Measurements from ENCODE around the gene GAPT.
"Not testable (repeated sequence)": the region's sequence is repeated elsewhere in the genome, so short reads cannot be mapped to it uniquely, and the experiment has no call there.

GAPT gene

DNA sequence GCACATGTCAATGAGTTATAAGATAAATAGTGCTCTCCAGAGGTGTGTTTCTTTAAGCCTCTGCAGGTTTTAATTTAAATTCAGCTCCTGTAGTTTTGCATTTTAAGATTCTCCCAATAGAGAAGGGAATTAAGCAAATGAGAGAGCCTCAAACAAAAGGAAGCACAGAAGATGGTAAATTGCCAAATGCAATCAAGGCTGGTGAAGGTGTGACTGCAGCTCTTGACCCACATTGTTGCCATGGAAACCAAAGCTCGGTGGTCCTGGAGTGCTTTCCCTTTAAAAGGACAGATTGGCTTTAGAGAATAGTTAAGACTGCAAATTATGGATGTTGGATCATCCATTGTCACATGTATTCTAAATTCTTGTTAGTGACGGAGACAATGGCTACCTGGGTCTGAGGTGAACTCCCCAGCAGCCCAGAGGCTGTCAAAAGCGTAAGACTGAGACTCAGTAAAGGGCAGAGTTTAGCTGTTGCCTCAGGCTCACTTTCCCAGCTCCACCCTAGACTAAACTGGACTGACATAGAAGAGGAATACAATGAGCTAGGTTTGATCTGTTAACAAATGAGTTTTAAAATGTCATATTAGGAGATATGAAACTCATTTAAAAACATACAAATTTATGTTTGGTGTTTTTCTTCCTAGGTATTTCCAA lies 12.3 kb downstream of the GAPT start:
- no peak for DNase-seq (ENCODE audit: low spot score)

DNA sequence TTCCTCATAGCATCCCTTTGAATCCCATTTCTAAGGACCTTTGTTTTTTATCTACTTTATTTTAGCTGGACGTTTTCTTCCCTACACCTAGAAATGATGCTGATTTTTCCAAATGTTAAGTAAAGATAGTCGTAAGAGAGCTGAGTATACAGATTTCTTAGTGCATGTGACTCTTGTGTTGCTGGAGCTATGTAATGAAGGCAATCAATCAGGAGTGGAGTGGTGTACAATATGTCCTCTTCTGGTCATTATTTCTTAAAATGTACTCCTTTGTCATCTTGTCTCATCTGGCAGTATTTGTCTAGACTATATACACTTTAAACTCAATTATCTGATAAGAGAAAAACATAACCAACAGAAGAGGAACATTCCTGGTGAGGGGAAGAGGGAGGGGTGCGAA lies 13.5 kb downstream of the GAPT start:
- DNase-seq (ENCODE audit: low spot score) = no peak

DNA sequence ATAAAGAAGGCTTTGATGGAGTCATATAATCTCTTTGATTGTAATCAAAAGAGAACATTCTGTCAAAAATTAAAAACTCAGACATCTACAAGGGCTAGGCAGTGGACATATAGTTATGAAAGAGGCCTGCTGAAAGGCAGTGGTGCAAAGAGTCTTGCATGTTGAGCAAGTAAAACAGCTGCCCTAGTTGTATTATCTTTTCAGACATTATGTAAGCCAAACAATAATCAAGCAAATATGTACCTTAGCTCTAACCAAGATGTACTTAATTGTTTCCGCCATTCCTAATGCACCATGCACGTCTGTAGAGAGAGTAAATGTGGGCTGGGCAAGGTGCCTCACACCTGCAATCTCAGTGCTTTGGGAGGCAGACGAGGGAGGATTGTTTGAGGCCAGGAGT lies 14.3 kb downstream of the GAPT start:
- no peak for DNase-seq (ENCODE audit: low spot score)

DNA sequence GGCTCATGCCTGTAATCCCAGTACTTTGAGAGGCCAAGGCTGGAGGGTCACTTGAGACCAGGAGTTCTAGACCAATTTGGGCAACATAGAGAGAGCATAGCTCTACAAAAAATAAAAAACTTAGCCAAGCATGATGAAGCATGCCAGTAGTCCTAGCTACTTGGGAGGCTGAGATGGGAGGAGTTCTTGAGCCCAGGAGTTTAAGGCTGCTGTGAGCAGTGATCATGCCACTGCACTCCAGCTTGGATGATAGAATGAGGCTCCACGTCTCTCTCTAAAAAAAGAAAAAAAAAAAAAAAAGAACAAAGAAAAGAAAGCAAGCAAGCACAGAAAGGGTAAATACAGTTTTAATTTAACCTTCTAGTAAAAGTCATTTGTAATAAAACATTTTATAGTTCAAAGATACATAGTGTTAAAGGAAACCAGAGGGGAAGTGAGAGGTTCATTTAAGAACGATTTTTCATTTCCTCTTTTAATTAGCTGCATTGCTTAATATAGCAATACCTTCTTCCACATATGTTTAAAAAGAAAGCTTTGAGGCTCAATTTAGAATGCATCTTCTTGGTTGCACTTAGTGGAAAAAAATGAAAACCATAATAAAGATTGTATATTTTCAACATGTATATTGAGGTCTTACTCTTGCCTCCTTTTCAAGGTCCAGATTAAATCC lies 14.9 kb downstream of the GAPT start:
- DNase-seq (ENCODE audit: low spot score) = no peak

DNA sequence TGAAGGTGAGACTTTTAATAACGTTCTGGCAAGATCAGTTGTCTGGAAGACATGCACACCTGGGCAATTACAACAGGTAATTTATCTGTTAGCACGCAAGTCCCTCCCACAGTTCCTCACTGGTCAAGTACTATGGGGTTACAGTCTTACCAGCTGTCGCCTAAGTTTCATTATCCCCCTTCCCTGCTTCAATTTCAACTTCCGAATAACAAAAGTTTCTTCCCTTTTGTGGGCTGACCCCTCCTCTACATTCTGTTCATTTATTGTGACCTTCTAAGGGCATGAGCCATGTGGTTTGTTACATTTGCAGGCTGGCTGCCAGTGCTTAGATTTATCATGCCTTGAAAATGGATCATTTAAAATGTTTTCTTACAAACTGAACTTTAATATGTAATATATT lies 16.5 kb downstream of the GAPT start:
- no peak for DNase-seq (ENCODE audit: low spot score)

DNA sequence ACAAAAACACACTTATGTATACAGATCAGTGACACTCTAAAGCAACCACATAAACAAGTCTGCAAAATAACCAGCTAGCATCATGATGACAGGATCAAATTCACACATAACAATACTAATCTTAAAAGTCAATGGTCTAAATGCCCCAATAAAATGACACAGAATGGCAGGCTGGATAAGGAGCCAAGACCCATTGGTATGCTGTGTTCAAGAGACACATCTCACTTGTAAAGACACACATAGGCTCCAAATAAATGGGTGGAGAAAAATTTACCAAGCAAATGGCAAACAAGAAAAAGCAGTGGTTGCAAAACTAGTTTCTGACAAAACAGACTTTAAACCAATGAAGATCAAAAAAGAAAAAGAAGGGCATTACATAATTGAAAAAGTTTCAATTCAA lies 26.0 kb downstream of the GAPT start:
- no peak for DNase-seq (ENCODE audit: low spot score)

DNA sequence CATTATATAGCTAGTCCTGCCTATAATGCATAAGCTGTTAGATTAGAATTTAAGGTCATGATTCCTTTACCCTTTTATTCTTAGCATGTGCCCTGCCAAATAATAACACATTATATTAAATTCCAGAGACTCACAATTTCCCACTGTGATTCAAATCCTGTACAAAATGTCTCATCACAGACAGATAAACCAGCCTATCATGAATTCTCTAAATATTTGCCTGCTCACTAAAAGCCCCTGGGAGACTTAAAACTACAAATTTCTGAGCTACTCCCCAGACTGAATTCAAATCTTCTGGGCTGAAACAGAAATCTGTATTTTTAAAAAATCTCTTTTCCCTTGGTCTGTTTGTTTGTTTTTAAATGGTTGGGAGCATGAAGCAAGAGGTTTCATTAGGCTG lies 32.7 kb downstream of the GAPT start:
- no peak for DNase-seq (ENCODE audit: low spot score)

DNA sequence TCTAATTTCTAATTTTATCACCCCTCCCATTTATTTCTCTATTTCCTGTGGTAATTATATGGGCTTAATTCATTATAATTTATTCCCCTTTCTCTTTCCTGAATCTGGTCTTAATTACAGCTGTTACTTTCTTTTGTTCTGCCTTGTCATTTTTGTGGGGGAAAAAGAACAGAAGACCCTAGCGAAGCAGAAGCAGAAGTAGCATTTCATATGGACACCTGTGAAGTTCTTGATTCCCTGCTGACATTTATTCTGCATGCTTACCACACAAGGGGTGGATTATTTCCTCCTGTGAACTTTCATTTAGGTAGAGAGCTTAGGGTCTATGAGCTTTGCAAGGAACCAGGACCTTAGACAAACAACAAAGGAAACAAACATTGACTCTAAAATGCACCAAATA lies 33.3 kb downstream of the GAPT start:
- no peak for DNase-seq (ENCODE audit: low spot score)

DNA sequence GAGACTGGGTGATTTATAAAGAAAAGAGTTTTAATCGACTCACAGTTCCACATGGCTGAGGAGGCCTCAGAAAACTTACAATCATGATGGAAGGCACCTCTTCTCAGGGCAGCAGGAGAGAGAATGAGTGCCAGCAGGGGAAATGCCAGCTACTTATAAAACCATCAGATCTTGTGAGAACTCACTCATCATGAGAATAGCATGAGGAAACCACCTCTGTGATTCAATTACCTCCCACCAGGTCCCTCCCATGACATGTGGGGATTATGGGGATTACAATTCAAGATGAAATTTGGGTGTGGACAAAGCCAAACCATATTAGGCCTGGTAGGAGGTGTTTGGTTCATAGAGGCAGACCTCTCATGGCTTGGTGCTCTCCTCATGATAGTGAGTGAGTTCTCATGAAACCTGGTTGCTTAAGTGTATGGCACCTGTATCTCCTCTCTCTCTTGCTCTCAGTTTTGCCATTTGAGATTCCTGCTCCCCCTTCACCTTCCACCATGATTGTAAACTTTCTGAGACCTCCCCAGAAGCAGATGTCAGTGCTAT lies 39.8 kb downstream of the GAPT start:
- no peak for DNase-seq (ENCODE audit: low spot score)

DNA sequence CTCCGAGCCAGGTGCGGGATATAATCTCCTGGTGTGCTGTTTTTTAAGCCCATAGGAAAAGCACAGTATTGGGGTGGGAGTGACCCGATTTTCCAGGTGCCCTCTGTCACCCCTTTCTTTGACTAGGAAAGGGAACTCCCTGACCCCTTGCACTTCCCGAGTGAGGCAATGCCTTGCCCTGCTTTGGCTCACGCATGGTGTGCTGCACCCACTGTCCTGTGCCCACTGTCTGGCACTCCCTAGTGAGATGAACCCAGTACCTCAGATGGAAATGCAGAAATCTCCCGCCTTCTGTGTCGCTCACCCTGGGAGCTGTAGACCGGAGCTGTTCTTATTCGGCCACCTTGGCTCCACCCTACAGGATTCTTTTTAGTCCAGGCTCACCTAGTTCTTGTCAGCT lies 50.7 kb downstream of the GAPT start:
- DNase-seq (ENCODE audit: low spot score) = not testable (repeated sequence)

DNA sequence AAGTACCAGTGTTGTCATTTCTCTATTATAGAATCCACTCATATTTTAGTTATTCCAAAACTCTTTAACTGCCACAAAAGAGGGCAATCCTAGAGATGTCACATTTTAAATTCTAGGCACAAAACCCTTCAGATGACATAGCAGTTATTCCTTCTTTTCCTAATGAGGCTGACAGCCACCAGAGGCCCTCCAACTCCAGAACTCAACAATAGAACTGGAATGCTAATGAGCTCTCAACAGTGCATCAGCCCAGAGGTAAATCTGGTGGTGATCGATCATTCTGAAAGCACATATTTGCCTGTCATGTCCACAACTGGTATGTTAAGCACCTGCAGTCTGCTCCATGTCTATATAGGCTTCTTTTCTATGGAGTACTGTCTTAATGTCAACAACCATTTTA lies 51.5 kb downstream of the GAPT start:
- no peak for DNase-seq (ENCODE audit: low spot score)

DNA sequence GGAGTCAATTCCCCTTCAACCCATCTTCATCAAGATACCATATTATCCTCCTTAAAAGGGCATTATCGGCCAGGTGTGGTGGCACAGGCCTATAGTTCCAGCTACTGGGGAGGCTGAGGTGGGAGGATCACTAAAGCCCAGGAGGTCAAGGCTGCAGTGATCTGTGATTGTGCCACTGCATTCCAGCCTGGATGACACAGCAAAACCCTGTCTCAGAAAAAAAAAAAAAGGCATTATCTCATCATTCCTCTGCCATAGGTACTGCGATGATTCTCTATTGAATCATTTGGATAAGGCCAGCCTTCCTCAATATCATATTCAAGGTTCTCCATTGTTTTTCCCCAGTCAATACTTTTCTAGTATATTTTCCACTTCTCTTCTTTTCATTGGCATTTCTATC lies 52.5 kb downstream of the GAPT start:
- no peak for DNase-seq (ENCODE audit: low spot score)

DNA sequence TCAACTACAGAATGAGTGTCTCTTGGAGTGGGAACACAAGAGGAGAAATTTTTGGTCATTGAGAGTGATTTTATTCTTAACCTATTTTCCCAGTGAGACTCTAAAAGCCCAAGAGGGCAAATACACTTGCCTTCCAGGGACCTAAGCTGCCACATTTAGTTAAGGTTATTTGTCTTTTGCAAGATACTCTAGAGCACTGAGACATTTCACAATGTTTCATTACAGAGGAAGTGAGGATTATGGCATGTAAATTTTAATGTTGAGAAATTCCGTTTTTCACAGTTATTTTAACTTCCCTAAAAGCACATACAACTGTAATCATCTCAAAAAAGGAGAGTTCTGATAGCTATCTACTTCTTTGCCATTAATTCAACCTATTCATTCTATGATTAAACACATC lies 53.0 kb downstream of the GAPT start:
- no peak for DNase-seq (ENCODE audit: low spot score)

DNA sequence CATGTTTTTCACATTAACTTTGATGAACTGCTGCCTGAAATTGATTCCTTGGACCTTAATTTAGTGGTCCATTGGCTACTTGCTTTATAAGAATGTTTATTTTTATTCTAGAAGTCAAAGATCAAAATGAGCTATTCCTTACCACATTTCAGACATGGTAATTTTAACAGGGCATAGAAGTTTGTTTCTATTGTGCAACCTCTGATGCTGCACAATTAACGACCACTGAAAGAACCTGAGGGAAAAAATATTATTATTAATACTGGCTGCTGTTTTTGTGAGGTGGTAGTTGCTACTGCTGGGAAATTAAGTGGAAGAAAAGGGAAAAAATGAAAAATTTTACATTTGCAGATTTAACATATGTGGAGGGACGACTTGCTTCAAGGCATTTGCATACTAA lies 53.7 kb downstream of the GAPT start:
- no peak for DNase-seq (ENCODE audit: low spot score)

DNA sequence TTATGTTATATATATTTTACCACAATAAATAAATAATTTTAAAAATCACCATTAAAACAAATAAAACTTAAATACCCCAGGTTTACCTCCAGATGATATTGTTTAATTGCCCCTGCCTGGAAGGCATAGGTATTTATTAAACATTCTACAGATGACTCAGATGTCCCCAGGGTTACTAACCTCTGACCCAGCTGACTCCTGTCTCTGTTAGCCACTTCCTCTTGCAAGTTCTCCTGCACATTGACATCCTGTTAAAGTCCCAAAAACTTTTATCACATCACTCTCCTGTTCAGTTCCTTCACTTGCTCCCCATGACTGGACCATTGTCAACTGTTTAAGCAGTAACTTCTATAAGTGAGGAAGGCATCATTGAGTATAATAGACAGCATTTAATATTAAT lies 54.7 kb downstream of the GAPT start:
- DNase-seq (ENCODE audit: low spot score) = peak; percentile 3
